Astrocyte of the cerebellum (primary cell): ENCODE data around the gene ZNF287.
"Not testable (repeated sequence)": the region's sequence is repeated elsewhere in the genome, so short reads cannot be mapped to it uniquely, and the experiment has no call there.

Source experiments
- DNase-seq: peaks from one replicate; pipeline ENCODE4 v3.0.0-alpha.2; 2011; ENCODE audit warnings: low read depth
- H3K4me3 ChIP-seq: 2 replicates; pipeline ENCODE4 v1.5.1; 2011; ENCODE audit warnings: mild to moderate bottlenecking, low read depth, low read length, moderate library complexity
- in situ Hi-C: cut with HindIII; loops from 2 replicates; pipeline ENCODE4 v1.10.0; 2017; ENCODE audit warnings: low sequenced_read_pairs
- TF ChIP-seq, protein P1 (sequence below): IDR thresholded peaks from 2 replicates; pipeline ENCODE4 v1.5.1; 2012; ENCODE audit warnings: low read length, low read depth, moderate library complexity, mild to moderate bottlenecking; ENCODE audit errors: missing control alignments

Gene ZNF287

DNA sequence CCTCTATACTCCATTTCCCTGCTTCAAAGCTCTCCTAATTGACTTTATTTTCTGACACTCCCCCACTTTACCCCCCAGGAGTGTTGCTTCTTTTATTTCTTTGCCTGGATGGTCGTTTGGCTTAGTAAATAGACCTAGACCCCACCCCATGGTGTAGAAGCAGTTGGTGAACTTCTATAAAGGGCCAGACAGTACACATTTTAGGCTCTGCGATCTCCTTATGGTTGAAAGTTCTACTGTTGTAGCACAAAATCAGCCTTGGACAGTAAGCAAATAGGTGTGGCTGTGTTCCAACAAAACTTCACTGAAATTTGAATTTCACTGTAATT is 31.9 kb downstream of the ZNF287 start:
- TF ChIP-seq, protein P1, sequence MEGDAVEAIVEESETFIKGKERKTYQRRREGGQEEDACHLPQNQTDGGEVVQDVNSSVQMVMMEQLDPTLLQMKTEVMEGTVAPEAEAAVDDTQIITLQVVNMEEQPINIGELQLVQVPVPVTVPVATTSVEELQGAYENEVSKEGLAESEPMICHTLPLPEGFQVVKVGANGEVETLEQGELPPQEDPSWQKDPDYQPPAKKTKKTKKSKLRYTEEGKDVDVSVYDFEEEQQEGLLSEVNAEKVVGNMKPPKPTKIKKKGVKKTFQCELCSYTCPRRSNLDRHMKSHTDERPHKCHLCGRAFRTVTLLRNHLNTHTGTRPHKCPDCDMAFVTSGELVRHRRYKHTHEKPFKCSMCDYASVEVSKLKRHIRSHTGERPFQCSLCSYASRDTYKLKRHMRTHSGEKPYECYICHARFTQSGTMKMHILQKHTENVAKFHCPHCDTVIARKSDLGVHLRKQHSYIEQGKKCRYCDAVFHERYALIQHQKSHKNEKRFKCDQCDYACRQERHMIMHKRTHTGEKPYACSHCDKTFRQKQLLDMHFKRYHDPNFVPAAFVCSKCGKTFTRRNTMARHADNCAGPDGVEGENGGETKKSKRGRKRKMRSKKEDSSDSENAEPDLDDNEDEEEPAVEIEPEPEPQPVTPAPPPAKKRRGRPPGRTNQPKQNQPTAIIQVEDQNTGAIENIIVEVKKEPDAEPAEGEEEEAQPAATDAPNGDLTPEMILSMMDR = no peak
- in situ Hi-C loops = no loop called here
- no peak for DNase-seq
- H3K4me3 ChIP-seq = no peak overlapping the region

DNA sequence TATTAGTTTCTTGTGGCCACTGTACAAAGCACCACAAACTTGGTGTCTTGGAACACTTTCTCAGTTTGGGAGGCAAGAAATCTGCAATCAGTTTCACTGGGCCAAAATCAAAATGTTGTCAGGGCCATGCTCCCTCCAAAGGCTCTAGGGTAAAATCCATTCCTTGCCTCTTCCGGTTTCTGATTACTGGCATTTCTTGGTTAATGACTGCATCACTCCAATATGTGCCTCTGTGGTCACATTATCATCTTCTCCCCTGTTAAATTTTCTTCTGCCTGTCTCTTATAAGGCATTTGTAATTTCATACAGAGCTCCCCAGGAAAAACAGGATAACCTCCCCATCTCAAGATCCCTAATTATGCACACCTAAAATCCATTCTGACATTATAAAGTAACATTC is 34.8 kb downstream of the ZNF287 start:
- no peak overlapping the region for H3K4me3 ChIP-seq
- DNase-seq = no peak
- TF ChIP-seq, protein P1 = no peak
- in situ Hi-C loops = no loop called here

DNA sequence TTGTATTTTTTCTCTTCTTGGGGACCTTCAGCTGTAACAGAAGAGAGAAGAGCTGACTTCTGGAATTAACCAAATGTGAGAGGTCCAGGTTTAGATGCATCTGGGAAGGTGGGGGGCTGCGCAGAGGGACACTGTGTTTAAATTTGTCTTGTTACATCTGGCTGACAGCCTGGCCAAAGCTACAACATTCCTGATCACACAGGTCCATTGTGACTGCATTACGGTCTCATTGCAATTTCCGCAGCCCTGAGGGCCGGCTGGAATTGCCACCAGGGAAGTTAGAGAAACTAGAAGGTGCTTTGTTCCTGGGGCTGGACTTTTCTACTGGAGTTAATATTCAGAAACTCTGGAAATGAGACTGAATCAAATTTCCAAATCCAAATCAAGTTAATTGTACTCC is 39.1 kb downstream of the ZNF287 start:
- in situ Hi-C loops = no loop called here
- H3K4me3 ChIP-seq = no peak overlapping the region
- no peak for DNase-seq
- TF ChIP-seq, protein P1 = no peak

DNA sequence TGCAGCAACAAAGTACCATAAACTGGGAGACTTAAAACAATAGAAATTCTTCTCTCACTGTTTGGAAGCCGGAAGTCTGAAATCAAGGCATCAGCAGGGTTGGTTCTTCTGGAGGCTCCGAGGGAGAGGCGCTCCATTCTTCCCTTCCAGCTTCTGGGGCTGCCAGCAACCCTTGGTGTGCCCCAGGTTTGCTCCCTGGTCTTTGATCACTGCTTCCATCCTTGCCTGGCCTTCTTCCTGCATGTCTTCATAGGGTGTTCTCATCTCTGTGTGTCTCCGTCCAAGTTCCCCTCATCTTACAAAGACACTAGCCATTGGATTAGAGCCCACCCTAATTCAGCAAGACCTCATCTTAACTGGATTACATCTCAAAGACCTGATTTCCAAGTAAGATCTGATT is 41.7 kb downstream of the ZNF287 start:
- in situ Hi-C loops = no loop called here
- DNase-seq = no peak
- TF ChIP-seq, protein P1 = no peak
- H3K4me3 ChIP-seq = no peak overlapping the region

DNA sequence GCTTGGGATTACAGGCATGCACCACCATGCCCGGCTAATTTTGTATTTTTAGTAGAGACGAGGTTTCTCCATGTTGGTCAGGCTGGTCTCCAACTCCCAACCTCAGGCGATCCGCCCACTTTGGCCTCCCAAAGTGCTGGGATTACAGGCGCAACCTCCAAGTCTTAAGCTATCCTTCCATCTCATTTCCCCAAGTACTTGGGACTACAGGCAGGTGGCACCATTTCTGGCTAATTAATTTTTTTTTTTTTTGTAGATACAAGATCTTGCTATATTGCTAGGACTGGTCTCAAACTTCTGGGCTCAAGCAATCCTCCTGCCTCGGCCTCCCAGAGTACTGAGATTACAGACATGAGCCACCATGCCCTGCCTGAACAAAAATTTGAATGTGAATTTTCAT is 43.4 kb downstream of the ZNF287 start:
- H3K4me3 ChIP-seq, in situ Hi-C loops, DNase-seq: not testable (repeated sequence)
- TF ChIP-seq, protein P1 = peak; percentile 20

DNA sequence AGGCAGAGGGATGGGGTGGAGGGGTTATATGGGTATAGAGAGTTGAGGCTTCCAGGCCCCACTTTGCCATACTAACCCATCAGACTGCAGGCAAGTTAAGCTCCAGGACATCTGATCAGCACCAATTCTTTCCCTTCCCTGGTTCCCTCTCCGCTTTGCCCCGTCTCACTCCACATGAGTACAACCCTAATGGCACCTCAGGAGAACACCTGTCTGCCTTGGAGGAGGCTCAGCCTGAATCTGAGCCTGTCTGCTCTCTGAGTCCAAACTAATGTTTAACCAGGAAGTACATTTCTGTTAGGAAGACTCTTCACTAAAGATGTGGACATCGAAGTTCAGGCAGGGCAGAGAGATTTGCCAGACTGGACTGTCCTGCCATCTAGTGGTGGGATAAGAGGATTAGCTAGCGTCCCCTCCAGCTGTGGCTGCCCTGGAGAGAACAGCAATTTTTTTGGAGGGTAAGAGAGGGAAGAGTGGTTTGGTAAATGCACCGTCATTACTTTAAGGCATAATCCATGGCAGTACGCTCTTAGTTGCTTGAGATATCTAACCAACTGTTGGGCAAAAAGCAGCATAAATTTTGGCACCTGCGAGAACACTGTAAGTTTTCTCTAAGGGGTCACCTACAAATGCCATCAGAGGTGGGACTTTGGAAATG is 47.8 kb downstream of the ZNF287 start:
- H3K4me3 ChIP-seq = no peak overlapping the region
- in situ Hi-C loops = no loop called here
- DNase-seq = peak; percentile 83
- TF ChIP-seq, protein P1 = peak; percentile 91
